KMS-11 (cell line): ENCODE data around the gene TEX10.
"Not testable (repeated sequence)": the region's sequence is repeated elsewhere in the genome, so short reads cannot be mapped to it uniquely, and the experiment has no call there.

Experiments used
- H2AFZ ChIP-seq: fragments of 200-600 bp; sonication (generic); 2 replicates; pipeline ENCODE4 v1.6.1; 2016; ENCODE audit warnings: antibody characterized with exemption, mixed run types, low read depth
- H3K27ac ChIP-seq: fragments of 200-600 bp; sonication (generic); 2 replicates; pipeline ENCODE4 v1.6.1; 2016; ENCODE audit warnings: mild to moderate bottlenecking, mixed run types
- H3K27me3 ChIP-seq: fragments of 200-600 bp; sonication (generic); 2 replicates; pipeline ENCODE4 v1.6.1; 2017; ENCODE audit warnings: mild to moderate bottlenecking, low read depth, mixed run types, moderate library complexity; ENCODE audit not compliant: insufficient read depth
- H3K36me3 ChIP-seq: fragments of 200-600 bp; sonication (generic); 2 replicates; pipeline ENCODE4 v1.6.1; 2017; ENCODE audit warnings: mild to moderate bottlenecking, mixed run types; ENCODE audit not compliant: insufficient read depth
- H3K4me1 ChIP-seq: fragments of 200-600 bp; sonication (generic); 2 replicates; pipeline ENCODE4 v1.6.1; 2016; ENCODE audit warnings: mild to moderate bottlenecking, low read depth, mixed run types; ENCODE audit not compliant: poor library complexity, severe bottlenecking
- H3K4me2 ChIP-seq: fragments of 200-600 bp; sonication (generic); 2 replicates; pipeline ENCODE4 v1.7.0; 2016; ENCODE audit warnings: mild to moderate bottlenecking, mixed run types
- H3K4me3 ChIP-seq: fragments of 200-600 bp; sonication (generic); IDR thresholded peaks from 2 replicates; pipeline ENCODE4 v1.6.1; 2017; ENCODE audit warnings: low read depth, low read length, mixed read lengths; ENCODE audit not compliant: insufficient read depth
- H3K79me2 ChIP-seq: fragments of 200-600 bp; sonication (generic); 2 replicates; pipeline ENCODE4 v1.6.1; 2016; ENCODE audit warnings: low read depth, mixed run types; ENCODE audit not compliant: insufficient read depth
- H3K9ac ChIP-seq: fragments of 200-600 bp; sonication (generic); 2 replicates; pipeline ENCODE4 v1.6.1; 2016; ENCODE audit warnings: mild to moderate bottlenecking, mixed run types
- H4K20me1 ChIP-seq: fragments of 200-600 bp; sonication (generic); 2 replicates; pipeline ENCODE4 v1.6.1; 2016; ENCODE audit warnings: mild to moderate bottlenecking, mixed run types; ENCODE audit not compliant: insufficient read depth
- TF ChIP-seq, protein P1 (sequence below): fragments of 200-600 bp; sonication (generic); conservative IDR thresholded peaks from 2 replicates; pipeline ENCODE4 v1.6.1; 2017; ENCODE audit warnings: low read depth, mild to moderate bottlenecking, antibody characterized with exemption, low read length, moderate library complexity, mixed read lengths

The TEX10 gene

DNA sequence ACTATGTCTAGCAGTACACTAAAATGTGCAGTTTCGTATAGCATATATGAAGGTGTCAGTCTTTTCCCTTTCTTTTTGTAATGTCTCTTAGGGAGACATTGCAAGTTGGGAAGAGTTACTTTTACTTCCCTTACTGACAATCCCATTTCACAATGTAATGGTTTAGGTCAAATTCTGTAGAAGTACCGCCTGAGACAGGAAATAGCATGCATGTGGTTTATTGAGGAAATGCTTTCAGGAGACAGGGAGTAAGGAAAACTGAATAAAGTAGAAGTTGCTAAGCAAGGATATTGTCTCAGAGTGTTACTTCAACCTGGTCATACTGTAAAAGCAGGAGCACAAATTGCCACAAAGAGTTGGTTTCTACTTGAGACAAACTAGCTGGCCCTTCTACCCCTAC lies 42.1 kb upstream of the TEX10 start:
- Histone ChIP-seq H3K27me3 (no peaks in the 10 kb centered on the region), H3K27ac (no peak overlapping the region), H3K79me2 (no peaks in the 10 kb centered on the region), H3K36me3 (no peaks in the 10 kb centered on the region), H2AFZ (no peak overlapping the region), H4K20me1 (no peaks in the 10 kb centered on the region), H3K4me2 (no peak overlapping the region), H3K4me1 (no peaks in the 10 kb centered on the region), H3K4me3 (no peak overlapping the region), H3K9ac (no peak overlapping the region)
- TF ChIP-seq, protein P1, sequence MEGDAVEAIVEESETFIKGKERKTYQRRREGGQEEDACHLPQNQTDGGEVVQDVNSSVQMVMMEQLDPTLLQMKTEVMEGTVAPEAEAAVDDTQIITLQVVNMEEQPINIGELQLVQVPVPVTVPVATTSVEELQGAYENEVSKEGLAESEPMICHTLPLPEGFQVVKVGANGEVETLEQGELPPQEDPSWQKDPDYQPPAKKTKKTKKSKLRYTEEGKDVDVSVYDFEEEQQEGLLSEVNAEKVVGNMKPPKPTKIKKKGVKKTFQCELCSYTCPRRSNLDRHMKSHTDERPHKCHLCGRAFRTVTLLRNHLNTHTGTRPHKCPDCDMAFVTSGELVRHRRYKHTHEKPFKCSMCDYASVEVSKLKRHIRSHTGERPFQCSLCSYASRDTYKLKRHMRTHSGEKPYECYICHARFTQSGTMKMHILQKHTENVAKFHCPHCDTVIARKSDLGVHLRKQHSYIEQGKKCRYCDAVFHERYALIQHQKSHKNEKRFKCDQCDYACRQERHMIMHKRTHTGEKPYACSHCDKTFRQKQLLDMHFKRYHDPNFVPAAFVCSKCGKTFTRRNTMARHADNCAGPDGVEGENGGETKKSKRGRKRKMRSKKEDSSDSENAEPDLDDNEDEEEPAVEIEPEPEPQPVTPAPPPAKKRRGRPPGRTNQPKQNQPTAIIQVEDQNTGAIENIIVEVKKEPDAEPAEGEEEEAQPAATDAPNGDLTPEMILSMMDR = no peak

DNA sequence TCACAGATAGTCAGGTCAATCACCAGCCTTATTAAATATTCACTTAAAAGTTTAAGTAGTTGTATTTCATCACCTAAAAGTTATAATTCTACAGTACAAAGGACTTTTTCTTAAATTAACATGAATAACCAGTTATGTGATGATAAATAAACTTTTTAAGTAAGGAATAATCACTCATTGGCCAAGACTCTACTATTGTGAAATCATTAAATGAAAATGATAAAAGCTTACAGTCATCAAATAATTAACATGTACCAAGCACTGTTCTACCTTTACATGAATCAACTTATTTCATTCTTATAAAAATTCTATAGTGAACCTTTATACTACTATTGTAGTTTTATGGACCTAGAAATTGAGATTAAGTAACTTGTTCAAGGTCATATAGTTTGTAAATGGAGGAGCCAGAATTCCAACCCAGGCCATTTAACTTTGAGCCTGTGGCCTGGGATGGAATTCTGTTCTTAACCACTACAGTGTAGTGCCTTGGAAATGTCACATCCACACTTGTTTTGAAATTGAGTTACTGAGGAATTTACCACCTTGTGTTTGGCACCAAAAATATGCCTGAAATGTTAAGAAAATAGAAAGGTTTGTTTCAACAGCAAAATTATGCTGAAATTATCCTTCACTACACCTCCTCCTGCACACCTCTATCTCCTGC lies 41.4 kb upstream of the TEX10 start:
- no peaks in the 10 kb centered on the region for H3K27me3 ChIP-seq
- no peaks in the 10 kb centered on the region for H3K36me3 ChIP-seq
- H3K4me2 ChIP-seq = no peak overlapping the region
- H3K4me3 ChIP-seq = no peak overlapping the region
- no peaks in the 10 kb centered on the region for H4K20me1 ChIP-seq
- no peaks in the 10 kb centered on the region for H3K79me2 ChIP-seq
- H3K9ac ChIP-seq = no peak overlapping the region
- TF ChIP-seq, protein P1 = no peak
- no peaks in the 10 kb centered on the region for H3K4me1 ChIP-seq
- no peak overlapping the region for H3K27ac ChIP-seq
- H2AFZ ChIP-seq = no peak overlapping the region

DNA sequence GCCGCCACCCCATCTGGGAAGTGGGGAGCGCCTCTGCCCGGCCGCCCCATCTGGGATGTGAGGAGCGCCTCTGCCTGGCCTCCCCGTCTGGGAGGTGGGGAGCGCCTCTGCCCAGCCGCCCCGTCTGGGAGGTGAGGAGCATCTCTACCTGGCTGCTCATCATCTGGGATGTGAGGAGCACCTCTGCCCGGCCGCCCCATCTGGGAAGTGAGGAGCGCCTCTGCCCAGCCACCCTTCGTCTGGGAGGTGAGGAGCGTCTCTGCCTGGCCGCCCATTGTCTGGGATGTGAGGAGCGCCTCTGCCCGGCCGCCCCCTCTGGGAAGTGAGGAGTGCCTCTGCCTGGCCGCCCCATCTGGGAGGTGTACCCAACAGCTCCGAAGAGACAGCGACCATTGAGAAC lies 40.2 kb upstream of the TEX10 start:
- not testable (repeated sequence) for H2AFZ ChIP-seq, H3K4me2 ChIP-seq, H3K27me3 ChIP-seq, H3K4me1 ChIP-seq, H3K27ac ChIP-seq, H3K9ac ChIP-seq, H3K36me3 ChIP-seq, H4K20me1 ChIP-seq, H3K4me3 ChIP-seq, H3K79me2 ChIP-seq

DNA sequence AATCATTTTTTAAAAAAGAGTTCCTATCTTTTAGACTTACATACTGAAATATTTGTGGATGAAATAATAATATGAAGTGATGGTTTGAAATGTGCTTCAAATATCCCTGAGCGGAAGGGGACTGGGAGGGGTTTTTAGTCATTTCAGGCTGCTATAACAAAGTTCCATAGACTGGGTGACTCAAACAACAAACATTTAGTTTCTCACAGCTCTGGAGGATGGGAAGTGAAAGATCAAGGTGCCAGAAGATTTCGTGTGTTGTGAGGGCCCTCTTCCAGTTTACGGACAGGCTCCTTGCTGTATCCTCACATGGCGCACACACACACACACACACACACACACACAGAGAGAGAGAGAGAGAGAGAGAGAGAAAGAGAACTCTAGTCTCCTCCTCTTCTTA lies 27.1 kb upstream of the TEX10 start:
- Histone ChIP-seq H3K4me2 (no peak overlapping the region), H3K27me3 (no peaks in the 10 kb centered on the region), H2AFZ (no peak overlapping the region), H3K79me2 (no peaks in the 10 kb centered on the region), H3K36me3 (no peaks in the 10 kb centered on the region), H3K4me1 (no peaks in the 10 kb centered on the region), H3K9ac (no peak overlapping the region), H4K20me1 (no peaks in the 10 kb centered on the region), H3K27ac (no peak overlapping the region), H3K4me3 (no peak overlapping the region)
- TF ChIP-seq, protein P1 = no peak

DNA sequence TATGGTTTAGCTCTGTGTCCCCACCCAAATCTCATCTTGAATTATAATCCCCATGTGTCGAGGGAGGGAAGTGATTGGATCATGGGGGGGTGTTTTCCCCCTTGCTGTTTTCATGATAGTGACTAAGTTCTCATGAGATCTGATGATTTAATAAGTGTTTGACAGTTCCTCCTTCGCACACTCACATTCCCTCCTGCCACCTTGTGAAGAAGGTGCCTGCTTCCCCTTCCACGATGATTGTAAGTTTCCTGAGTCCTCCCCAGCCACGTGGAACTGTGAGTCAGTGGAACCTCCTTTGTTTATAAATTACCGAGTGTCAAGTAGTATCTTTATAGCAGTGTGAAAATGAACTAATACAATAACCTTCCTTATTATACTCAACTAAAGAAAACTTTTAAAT lies 24.3 kb upstream of the TEX10 start:
- Histone ChIP-seq H3K4me2 (no peak overlapping the region), H3K4me1 (no peaks in the 10 kb centered on the region), H3K27me3 (no peaks in the 10 kb centered on the region), H3K27ac (no peak overlapping the region), H3K4me3 (no peak overlapping the region), H2AFZ (no peak overlapping the region), H3K9ac (no peak overlapping the region), H4K20me1 (no peaks in the 10 kb centered on the region), H3K36me3 (no peaks in the 10 kb centered on the region), H3K79me2 (no peaks in the 10 kb centered on the region)
- TF ChIP-seq, protein P1 = no peak
